Lung (tissue), 12 donors: ENCODE measurements around the gene METTL16. TPM values are rescaled to one million over a fixed set of nuclear protein-coding genes. Genes with fewer than 3 reads are reported as not detected.

Experiments
- ATAC-seq: fragments of 200-7000 bp; cut with Tn5 transposase; one replicate; pipeline ENCODE4 v1.9.1; 2020; ENCODE audit warnings: moderate number of reproducible peaks; ENCODE audit not compliant: insufficient read depth, low FRiP score
- DNase-seq, 3 donors: peaks; one replicate each; pipeline ENCODE4 v3.0.0-alpha.2; 2013 to 2017
- H3K27ac ChIP-seq, 2 donors: one replicate each; pipeline ENCODE4 v1.5.1; 2013; ENCODE audit warnings: mild to moderate bottlenecking in 2 of 2, moderate library complexity in 2 of 2, control low read depth in 1 of 2, inconsistent platforms in 1 of 2, low read depth in 1 of 2, low read length in 1 of 2
- H3K27me3 ChIP-seq, 3 donors: one replicate each; pipeline ENCODE4 v1.5.1; 2013; ENCODE audit warnings: low read length in 2 of 3; ENCODE audit not compliant: control insufficient read depth in 3 of 3, insufficient read depth in 3 of 3
- H3K36me3 ChIP-seq, 4 donors: one replicate each; pipeline ENCODE4 v1.5.1; 2013; ENCODE audit warnings: low read length in 4 of 4, mild to moderate bottlenecking in 1 of 4, moderate library complexity in 1 of 4; ENCODE audit not compliant: control insufficient read depth in 4 of 4, insufficient read depth in 4 of 4
- H3K4me1 ChIP-seq, 5 donors: one replicate each; pipeline ENCODE4 v1.5.1; 2013; ENCODE audit warnings: low read length in 5 of 5, mild to moderate bottlenecking in 2 of 5, moderate library complexity in 1 of 5; ENCODE audit not compliant: control insufficient read depth in 5 of 5, insufficient read depth in 5 of 5
- H3K4me3 ChIP-seq: one replicate; pipeline ENCODE4 v1.5.1; 2013; ENCODE audit warnings: mild to moderate bottlenecking, control low read depth, moderate library complexity
- H3K9ac ChIP-seq, 2 donors: one replicate each; pipeline ENCODE4 v1.5.1; 2013; ENCODE audit warnings: low read length in 2 of 2, control low read depth in 1 of 2; ENCODE audit not compliant: insufficient read depth in 1 of 2
- H3K9me3 ChIP-seq, 4 donors: one replicate each; pipeline ENCODE4 v1.5.1; 2013; ENCODE audit warnings: low read length in 3 of 4, mild to moderate bottlenecking in 1 of 4, moderate library complexity in 1 of 4; ENCODE audit not compliant: control insufficient read depth in 4 of 4, insufficient read depth in 3 of 4
- CTCF ChIP-seq: IDR thresholded peaks from 2 replicates; pipeline ENCODE4 v1.5.1; 2012; ENCODE audit warnings: mild to moderate bottlenecking; ENCODE audit errors: control extremely low read depth, extremely low read depth
- WGBS, 2 donors: extraction: QIAGEN DNeasy Blood & Tissue Kit; methylation state at CpG; one replicate each; pipeline ENCODE4 v1.1.7; 2013; 5-methylcytosine and 5-hydroxymethylcytosine counted together
- polyA plus RNA-seq, 2 donors: library from polyadenylated mRNA; stranded (reverse); fragments of 200-250 nt; gene quantifications; one replicate each; pipeline ENCODE4 v1.2.1, GENCODE V29; 2013
- total RNA-seq, 2 donors: library from RNA; depleted of rRNA in 1 of 2; stranded (reverse); fragments of >200 nt in 1 of 2; gene quantifications; one replicate each; pipeline ENCODE4 v1.2.1, GENCODE V29; 2014 to 2021
- donor health status: control.
- donor health status: control.
- donor health status: Bipolar disorder and iron deficiency.
- donor health status: healthy.
- donor health status: DM: yes; HTN: yes; CAD: no.

The METTL16 gene
- total and polyA plus RNA-seq, 4 donors, result 12.1 to 36.1 (median 29.8) TPM

- H3K9me3 ChIP-seq, result no peaks in the 10 kb centered on the region
- no peak for DNase-seq
- peaks cover 0 to 5% (median 0%) of the 10 kb centered on the region in 4 donors for H3K36me3 ChIP-seq
- no peaks in the 10 kb centered on the region for H3K27me3 ChIP-seq
- H3K27ac ChIP-seq, result no peak overlapping the region
- no peak for ATAC-seq
- no peak overlapping the region for H3K4me3 ChIP-seq
- H3K9ac ChIP-seq, result no peak overlapping the region
- WGBS, 2 donors, result 88 to 96% methylated on average over 8 of the region's 8 CpGs
- no peak for TF ChIP-seq CTCF
- peaks cover 0 to 7% (median 6%) of the 10 kb centered on the region in 5 donors for H3K4me1 ChIP-seq
These were observed 26.8 kb downstream of the METTL16 start for GRCh38 chr17:2484876-2485275.

- no peaks in the 10 kb centered on the region for H3K9me3 ChIP-seq
- 91 to 92% methylated on average over 1 of the region's 1 CpG for WGBS, 2 donors
- peaks cover 0 to 7% (median 6%) of the 10 kb centered on the region in 5 donors for H3K4me1 ChIP-seq
- H3K27ac ChIP-seq, result no peak overlapping the region
- DNase-seq (no peak), ATAC-seq (no peak)
- peaks cover 0 to 5% (median under 1%) of the 10 kb centered on the region in 4 donors for H3K36me3 ChIP-seq
- no peak overlapping the region for H3K4me3 ChIP-seq
- no peak overlapping the region for H3K9ac ChIP-seq
- no peaks in the 10 kb centered on the region for H3K27me3 ChIP-seq
- no peak for TF ChIP-seq CTCF
These were observed 28.6 kb downstream of the METTL16 start for GRCh38 chr17:2483084-2483483.

- Histone ChIP-seq H3K4me1 (peaks cover 0 to 7% (median 5%) of the 10 kb centered on the region in 5 donors), H3K4me3 (no peak overlapping the region), H3K9me3 (no peaks in the 10 kb centered on the region), H3K36me3 (peaks cover 0 to 7% (median 5%) of the 10 kb centered on the region in 4 donors), H3K9ac (no peak overlapping the region), H3K27me3 (no peaks in the 10 kb centered on the region), H3K27ac (no peak overlapping the region)
- no peak for TF ChIP-seq CTCF
- no peak for ATAC-seq
- WGBS, 2 donors, result 52 to 55% methylated on average over 7 of the region's 7 CpGs
- peak in 1 of 3 donors; percentile 11 for DNase-seq
These were observed 29.5 kb downstream of the METTL16 start for GRCh38 chr17:2482218-2482617.

GRCh38 chr17:2481760-2482159, 29.9 kb downstream of the METTL16 start:
- no peak for DNase-seq
- ATAC-seq, result no peak
- H3K4me3 ChIP-seq, result no peak overlapping the region
- no peak overlapping the region for H3K9ac ChIP-seq
- 41 to 77% methylated on average over 2 of the region's 2 CpGs for WGBS, 2 donors
- no peaks in the 10 kb centered on the region for H3K9me3 ChIP-seq
- H3K27me3 ChIP-seq, result no peaks in the 10 kb centered on the region
- TF ChIP-seq CTCF, result no peak
- H3K4me1 ChIP-seq, result peaks cover 0 to 7% (median 4%) of the 10 kb centered on the region in 5 donors
- H3K27ac ChIP-seq, result no peak overlapping the region
- H3K36me3 ChIP-seq, result peaks cover 0 to 11% (median 5%) of the 10 kb centered on the region in 4 donors
